HepG2 (cell line): ENCODE results near the gene BBS9. TPM values are rescaled to one million over a fixed set of nuclear protein-coding genes. Genes with fewer than 3 reads are reported as not detected.

Experiments
- ATAC-seq: fragments of 200-7000 bp; cut with Tn5 transposase; 3 replicates; pipeline ENCODE4 v1.9.1; 2020; ENCODE audit warnings: mild to moderate bottlenecking, moderate library complexity
- BruUV-seq: library from RNA; stranded (reverse); fragments of 400-500 nt; replicated peaks from 2 replicates; lab custom pipeline; 2021; lab: Mats Ljungman, UMichigan
- CTCF ChIA-PET: fragments of 300-600 bp; formaldehyde crosslinking; extraction: SDS; loops from one replicate; lab custom pipeline; 2021; ENCODE audit warnings: low total read pairs, inconsistent platforms, low intra/inter-chr PET ratio; lab: Yijun Ruan, JAX
- POLR2A ChIA-PET: fragments of 350-600 bp; sonication (Branson Sonifier 250); formaldehyde crosslinking; loops from one replicate; lab custom pipeline; 2020; ENCODE audit warnings: antibody characterized with exemption, inconsistent platforms; lab: Yijun Ruan, JAX
- DNase-seq: peaks from one replicate; pipeline ENCODE4 v3.0.0-alpha.2; 2015; ENCODE audit warnings: low spot score
- FAIRE-seq: peaks from 3 replicates; lab custom pipeline; 2011; peaks lifted over from hg19 to GRCh38; lab: Jason Lieb, UNC
- H2AFZ ChIP-seq: one replicate; pipeline ENCODE4 v1.6.1; 2011; ENCODE audit warnings: low read length, inconsistent platforms
- H3K27ac ChIP-seq: fragments of 300-600 bp; 3 replicates; pipeline ENCODE4 v1.8.0; 2011; ENCODE audit warnings: mixed run types, mild to moderate bottlenecking, mixed read lengths, low read length, inconsistent platforms; ENCODE audit not compliant: insufficient read depth; ENCODE audit errors: extremely low read length
- H3K27me3 ChIP-seq, 2 experiments: fragments of 200-600 bp in 1 of 2; 2 replicates in 1 of 2; 3 replicates in 1 of 2; pipeline versions ENCODE4 v1.6.0 to v1.8.0; 2011; ENCODE audit warnings: low read length in 2 of 2, mild to moderate bottlenecking in 2 of 2, moderate library complexity in 2 of 2, inconsistent platforms in 1 of 2; ENCODE audit not compliant: insufficient read depth in 2 of 2, control insufficient read depth in 1 of 2
- H3K36me3 ChIP-seq, 2 experiments: fragments of 200-600 bp in 1 of 2; replicated peaks in 1 of 2; 2 replicates in 1 of 2; 3 replicates in 1 of 2; pipeline versions ENCODE4 v1.5.1 to v1.8.0; 2011; ENCODE audit warnings: low read length in 2 of 2, inconsistent platforms in 1 of 2; ENCODE audit not compliant: insufficient read depth in 2 of 2, control insufficient read depth in 1 of 2
- H3K4me1 ChIP-seq: 2 replicates; pipeline ENCODE4 v1.5.1; 2012; ENCODE audit warnings: low read length, inconsistent platforms; ENCODE audit not compliant: insufficient read depth
- H3K4me2 ChIP-seq: 2 replicates; pipeline ENCODE4 v1.6.0; 2011; ENCODE audit warnings: low read depth, low read length, inconsistent platforms
- H3K4me3 ChIP-seq, 3 experiments: fragments of 200-600 bp in 1 of 3; sonication (generic), shearing (Covaris generic) in 1 of 3; replicated peaks in 1 of 3; 2 replicates each; pipeline ENCODE4 v1.5.1; 2011 to 2016; ENCODE audit warnings: low read length in 3 of 3, inconsistent platforms in 2 of 3, low read depth in 2 of 3, mild to moderate bottlenecking in 2 of 3, control low read depth in 1 of 3, mixed read lengths in 1 of 3; ENCODE audit not compliant: insufficient read depth in 1 of 3
- H3K79me2 ChIP-seq: one replicate; pipeline ENCODE4 v1.6.1; 2011; ENCODE audit warnings: low read length, inconsistent platforms; ENCODE audit not compliant: insufficient read depth
- H3K9ac ChIP-seq: 2 replicates; pipeline ENCODE4 v1.6.0; 2011; ENCODE audit warnings: mild to moderate bottlenecking, low read depth, low read length, inconsistent platforms; ENCODE audit not compliant: insufficient read depth
- H3K9me3 ChIP-seq: 2 replicates; pipeline ENCODE4 v1.5.1; 2012; ENCODE audit warnings: mild to moderate bottlenecking, low read length
- H4K20me1 ChIP-seq: 2 replicates; pipeline ENCODE4 v1.6.0; 2011; ENCODE audit warnings: inconsistent platforms, mild to moderate bottlenecking, low read length, moderate library complexity; ENCODE audit not compliant: insufficient read depth
- AKNA ChIP-seq: sonication (generic); formaldehyde crosslinking; IDR thresholded peaks from 2 replicates; pipeline ENCODE4 v1.4.0; 2020; ENCODE audit warnings: missing genetic modification reagents, borderline replicate concordance
- DZIP1 ChIP-seq: sonication (generic); formaldehyde crosslinking; IDR thresholded peaks from 2 replicates; pipeline ENCODE4 v1.5.0; 2020; ENCODE audit warnings: mild to moderate bottlenecking, missing genetic modification reagents
- HDAC2 ChIP-seq: sonication (generic); formaldehyde crosslinking; IDR thresholded peaks from 2 replicates; pipeline ENCODE4 v1.4.0; 2020; ENCODE audit warnings: missing genetic modification reagents
- JARID2 ChIP-seq: sonication (generic); formaldehyde crosslinking; IDR thresholded peaks from 2 replicates; pipeline ENCODE4 v1.8.1; 2023; ENCODE audit warnings: missing genetic modification reagents, inconsistent platforms; ENCODE audit not compliant: insufficient replicate concordance
- MIER2 ChIP-seq: IDR thresholded peaks from 2 replicates; pipeline ENCODE4 v1.6.1; 2016; ENCODE audit warnings: missing biosample characterization, missing genetic modification reagents
- RARG ChIP-seq: sonication (generic); formaldehyde crosslinking; IDR thresholded peaks from 2 replicates; pipeline ENCODE4 v1.4.0; 2020; ENCODE audit warnings: low read depth, mild to moderate bottlenecking, missing genetic modification reagents
- RBM22 ChIP-seq: fragments of 200-400 bp; formaldehyde crosslinking; optimal IDR thresholded peaks from 2 replicates; pipeline ENCODE3; 2017; ENCODE audit warnings: mild to moderate bottlenecking, low read length, moderate library complexity
- TEF ChIP-seq: sonication (generic); formaldehyde crosslinking; IDR thresholded peaks from 2 replicates; pipeline ENCODE4 v1.5.0; 2020; ENCODE audit warnings: missing genetic modification reagents
- THYN1 ChIP-seq: sonication (generic); formaldehyde crosslinking; IDR thresholded peaks from 2 replicates; pipeline ENCODE4 v1.8.1; 2023; ENCODE audit warnings: low read depth, mild to moderate bottlenecking, moderate library complexity, missing genetic modification reagents, borderline replicate concordance
- ZFP36 ChIP-seq: fragments of 150-350 bp; IDR thresholded peaks from 2 replicates; pipeline ENCODE4 v1.6.1; 2018; ENCODE audit warnings: borderline replicate concordance, low read length, low read depth; ENCODE audit not compliant: partially characterized antibody
- ZNF205 ChIP-seq: IDR thresholded peaks from 2 replicates; pipeline ENCODE4 v1.6.1; 2018; ENCODE audit warnings: missing biosample characterization, missing genetic modification reagents
- ZNF333 ChIP-seq: sonication (generic); formaldehyde crosslinking; IDR thresholded peaks from 2 replicates; pipeline ENCODE4 v1.4.0; 2020; ENCODE audit warnings: mild to moderate bottlenecking, missing genetic modification reagents, borderline replicate concordance
- ZNF580 ChIP-seq: IDR thresholded peaks from 2 replicates; pipeline ENCODE4 v1.6.1; 2016; ENCODE audit warnings: low read depth, borderline replicate concordance
- ZNF639 ChIP-seq: conservative IDR thresholded peaks from 2 replicates; pipeline ENCODE4 v1.6.1; 2018; ENCODE audit warnings: missing genetic modification reagents
- ZNF720 ChIP-seq: sonication (generic); formaldehyde crosslinking; IDR thresholded peaks from 2 replicates; pipeline ENCODE4 v1.4.0; 2020; ENCODE audit warnings: missing genetic modification reagents
- WGBS: methylation state at CpG from one replicate; pipeline ENCODE4 v1.1.6; 2017; ENCODE audit warnings: low lambda C conversion rate; 5-methylcytosine and 5-hydroxymethylcytosine counted together
- in situ Hi-C: cut with HindIII; loops from 2 replicates; pipeline ENCODE4 v1.10.0; 2017; ENCODE audit warnings: low pct_unique_long_range_greater_than_20kb; ENCODE audit not compliant: extremely low pct_ligation_motif_present
- intact Hi-C: fragments of 100-400 bp; cut with micrococcal nuclease; formaldehyde crosslinking; loops from one replicate; pipeline ENCODE4 v1.10.0; 2022; ENCODE audit not compliant: unreplicated experiment
- polyA plus RNA-seq, 8 experiments: library from polyadenylated mRNA; depleted of rRNA in 3 of 8; stranded (reverse) in 7 of 8; unstranded in 1 of 8; fragments of >200 nt; fragmentation: Illumina TruSeq in 4 of 8; extraction: Trizol in 4 of 8; gene quantifications; 2 replicates each; pipeline versions ENCODE4 v1.2.1 to v1.2.3, GENCODE V29; 2011 to 2016; ENCODE audit warnings: low read depth in 4 of 8, missing spikeins in 1 of 8, mixed read lengths in 1 of 8; ENCODE audit not compliant: insufficient read depth in 1 of 8
- total RNA-seq, 5 experiments: library from RNA; depleted of rRNA; stranded (reverse); fragments of >200 nt; fragmentation: Illumina TruSeq; extraction: Trizol; gene quantifications; 2 replicates each; pipeline ENCODE4 v1.2.3, GENCODE V29; 2016; ENCODE audit warnings: low read depth in 1 of 5

BBS9 gene
- total and polyA plus RNA-seq, 2 of the 13 experiments (the other 11 are each of a cell fraction or from before 2014, with no cell fraction given) = 5.1 to 7.8 TPM

GRCh38 chr7:33449847-33450246 lies 320.5 kb downstream of the BBS9 start:
- H3K4me1 ChIP-seq = peaks cover 16% of the 10 kb centered on the region
- H3K36me3 ChIP-seq = no peaks in the 10 kb centered on the region
- BruUV-seq = no TSS peak
- CTCF ChIA-PET = no interaction called here
- in situ Hi-C loops (loop anchor here (10.0 kb wide), 1 partner anchor 265 kb away; no protein-coding TSS in a partner anchor), intact Hi-C loops (loop anchor here (10.0 kb wide), 1 partner anchor 205 kb away; no protein-coding TSS in a partner anchor)
- H3K27me3 ChIP-seq = no peaks in the 10 kb centered on the region
- no peaks in the 10 kb centered on the region for H3K9me3 ChIP-seq
- no peak overlapping the region for H3K4me3 ChIP-seq
- no peak for FAIRE-seq
- no peak overlapping the region for H3K9ac ChIP-seq
- H3K79me2 ChIP-seq = no peaks in the 10 kb centered on the region
- no peak for DNase-seq
- no peak overlapping the region for H3K4me2 ChIP-seq
- no peak for ATAC-seq
- POLR2A ChIA-PET = no interaction called here
- H3K27ac ChIP-seq = no peak overlapping the region
- no peak overlapping the region for H2AFZ ChIP-seq
- H4K20me1 ChIP-seq = no peaks in the 10 kb centered on the region
- 48% methylated on average over 5 of the region's 5 CpGs for WGBS
- TF ChIP-seq TEF (CRISPR knock-in tag) (no peak), ZNF580 (CRISPR knock-in tag) (no peak), RBM22 (no peak), HDAC2 (CRISPR knock-in tag) (no peak), AKNA (CRISPR knock-in tag) (no peak), MIER2 (CRISPR knock-in tag) (no peak), RARG (CRISPR knock-in tag) (no peak), ZFP36 (no peak), ZNF639 (CRISPR knock-in tag) (no peak), ZNF333 (CRISPR knock-in tag) (no peak), ZNF205 (CRISPR knock-in tag) (no peak), THYN1 (CRISPR knock-in tag) (no peak), ZNF720 (CRISPR knock-in tag) (no peak), DZIP1 (CRISPR knock-in tag) (no peak), JARID2 (CRISPR knock-in tag) (no peak)
